Fibroblast of lung (primary cell): Measurements from ENCODE around the gene PRC1. TPM values are rescaled to one million over a fixed set of nuclear protein-coding genes. Genes with fewer than 3 reads are reported as not detected.

ENCODE experiments used
- DNase-seq, 2 donors: peaks; one replicate each; pipeline versions ENCODE4 v3.0.0 to v3.0.0-alpha.2; 2010; ENCODE audit warnings: low read depth in 2 of 2
- H2AFZ ChIP-seq: 2 replicates; pipeline ENCODE4 v1.5.1; 2012; ENCODE audit warnings: low read length, control low read depth, inconsistent platforms
- H3K27ac ChIP-seq: 2 replicates; pipeline ENCODE4 v1.5.1; 2011; ENCODE audit warnings: low read length, control low read depth; ENCODE audit not compliant: insufficient read depth
- H3K27me3 ChIP-seq: 2 replicates; pipeline ENCODE4 v1.5.1; 2011; ENCODE audit warnings: mild to moderate bottlenecking, low read length; ENCODE audit not compliant: control insufficient read depth, insufficient read depth
- H3K36me3 ChIP-seq: 2 replicates; pipeline ENCODE4 v1.5.1; 2011; ENCODE audit warnings: low read length; ENCODE audit not compliant: control insufficient read depth, insufficient read depth
- H3K4me1 ChIP-seq: 2 replicates; pipeline ENCODE4 v1.5.1; 2011; ENCODE audit warnings: low read length; ENCODE audit not compliant: control insufficient read depth, insufficient read depth; ENCODE audit errors: extremely low read depth
- H3K4me2 ChIP-seq: 2 replicates; pipeline ENCODE4 v1.5.1; 2011; ENCODE audit warnings: low read length, control low read depth; ENCODE audit not compliant: insufficient read depth; ENCODE audit errors: extremely low read depth
- H3K4me3 ChIP-seq, 4 experiments: fragments of 200-600 bp in 1 of 4; sonication (generic) in 1 of 4; replicated peaks in 1 of 4; 2 replicates each; pipeline ENCODE4 v1.5.1; 2011 to 2016; ENCODE audit warnings: low read length in 4 of 4, low read depth in 3 of 4, mild to moderate bottlenecking in 3 of 4, control low read depth in 2 of 4, inconsistent platforms in 1 of 4, mixed read lengths in 1 of 4; ENCODE audit not compliant: insufficient read depth in 1 of 4; ENCODE audit errors: control extremely low read depth in 1 of 4
- H3K79me2 ChIP-seq: 2 replicates; pipeline ENCODE4 v1.5.1; 2012; ENCODE audit warnings: mild to moderate bottlenecking, low read length, inconsistent platforms; ENCODE audit not compliant: control insufficient read depth, insufficient read depth
- H3K9ac ChIP-seq: 2 replicates; pipeline ENCODE4 v1.5.1; 2011; ENCODE audit warnings: mild to moderate bottlenecking, low read length, control low read depth; ENCODE audit not compliant: insufficient read depth
- H3K9me3 ChIP-seq: 2 replicates; pipeline ENCODE4 v1.5.1; 2012; ENCODE audit warnings: low read depth, low read length; ENCODE audit not compliant: control insufficient read depth, insufficient read depth
- H4K20me1 ChIP-seq: 2 replicates; pipeline ENCODE4 v1.5.1; 2011; ENCODE audit warnings: low read length; ENCODE audit not compliant: control insufficient read depth, insufficient read depth; ENCODE audit errors: extremely low read depth
- EZH2 ChIP-seq: IDR thresholded peaks from 2 replicates; pipeline ENCODE4 v1.5.1; 2012; ENCODE audit warnings: low read length, control low read depth, mild to moderate bottlenecking; ENCODE audit errors: missing control alignments
- polyA plus RNA-seq, 2 donors: library from polyadenylated mRNA; depleted of rRNA in 1 of 2; stranded (reverse) in 1 of 2; unstranded in 1 of 2; fragments of >200 nt; gene quantifications; 2 replicates each; pipeline ENCODE4 v1.2.1, GENCODE V29; 2011 to 2012; ENCODE audit warnings: missing spikeins in 1 of 2
- total RNA-seq: library from RNA; depleted of rRNA; stranded (reverse); fragments of >200 nt; gene quantifications from 2 replicates; pipeline ENCODE4 v1.2.1, GENCODE V29; 2014
- TF ChIP-seq, protein P1 (sequence below), 2 donors: IDR thresholded peaks in 1 of 2; conservative IDR thresholded peaks in 1 of 2; 1 replicate in 1 of 2; 2 replicates in 1 of 2; pipeline ENCODE4 v1.5.1; 2011 to 2012; ENCODE audit warnings: low read length in 2 of 2, control low read depth in 1 of 2, inconsistent platforms in 1 of 2, low read depth in 1 of 2, mild to moderate bottlenecking in 1 of 2

PRC1 gene
- total and polyA plus RNA-seq, 2 donors (not counting 1 experiment from before 2014, with no cell fraction given) = 57.8 to 60.5 TPM

DNA sequence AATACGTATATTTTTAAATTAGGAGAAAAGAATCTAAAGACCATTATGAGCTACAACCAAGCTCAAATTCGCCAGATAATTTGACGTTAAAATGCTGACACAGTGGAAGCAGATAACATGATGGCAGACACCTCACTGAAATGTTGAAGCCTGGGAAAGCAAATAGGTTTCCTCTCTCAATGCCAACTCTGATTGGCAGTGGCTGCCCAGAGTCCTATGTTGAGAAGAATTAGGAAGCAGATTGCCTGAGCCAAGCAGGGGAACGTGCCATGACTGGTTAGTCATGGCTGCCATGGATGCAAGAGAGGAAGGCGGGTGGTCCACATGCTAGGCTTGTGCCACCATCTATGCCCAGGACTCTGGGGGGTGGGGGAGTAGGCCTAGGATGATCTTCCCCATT, 56.1 kb downstream of the PRC1 start:
- Histone ChIP-seq H3K9ac (no peak overlapping the region), H3K9me3 (no peaks in the 10 kb centered on the region), H3K79me2 (peaks cover 17% of the 10 kb centered on the region), H3K4me2 (no peak overlapping the region), H3K4me3 (no peak overlapping the region), H3K27me3 (no peaks in the 10 kb centered on the region), H3K27ac (no peak overlapping the region), H3K4me1 (peaks cover 15% of the 10 kb centered on the region), H3K36me3 (peaks cover 22% of the 10 kb centered on the region), H2AFZ (no peak overlapping the region), H4K20me1 (no peaks in the 10 kb centered on the region)
- DNase-seq = no peak
- TF ChIP-seq, protein P1, sequence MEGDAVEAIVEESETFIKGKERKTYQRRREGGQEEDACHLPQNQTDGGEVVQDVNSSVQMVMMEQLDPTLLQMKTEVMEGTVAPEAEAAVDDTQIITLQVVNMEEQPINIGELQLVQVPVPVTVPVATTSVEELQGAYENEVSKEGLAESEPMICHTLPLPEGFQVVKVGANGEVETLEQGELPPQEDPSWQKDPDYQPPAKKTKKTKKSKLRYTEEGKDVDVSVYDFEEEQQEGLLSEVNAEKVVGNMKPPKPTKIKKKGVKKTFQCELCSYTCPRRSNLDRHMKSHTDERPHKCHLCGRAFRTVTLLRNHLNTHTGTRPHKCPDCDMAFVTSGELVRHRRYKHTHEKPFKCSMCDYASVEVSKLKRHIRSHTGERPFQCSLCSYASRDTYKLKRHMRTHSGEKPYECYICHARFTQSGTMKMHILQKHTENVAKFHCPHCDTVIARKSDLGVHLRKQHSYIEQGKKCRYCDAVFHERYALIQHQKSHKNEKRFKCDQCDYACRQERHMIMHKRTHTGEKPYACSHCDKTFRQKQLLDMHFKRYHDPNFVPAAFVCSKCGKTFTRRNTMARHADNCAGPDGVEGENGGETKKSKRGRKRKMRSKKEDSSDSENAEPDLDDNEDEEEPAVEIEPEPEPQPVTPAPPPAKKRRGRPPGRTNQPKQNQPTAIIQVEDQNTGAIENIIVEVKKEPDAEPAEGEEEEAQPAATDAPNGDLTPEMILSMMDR (conservative IDR thresholded peaks at IDR 0.05 in 1 of 2, IDR thresholded peaks at IDR 0.05 in 1 of 2; ENCODE audit: low read depth in 1 of 2, low read length in 2 of 2) = no peak
- TF ChIP-seq EZH2 = no peak

DNA sequence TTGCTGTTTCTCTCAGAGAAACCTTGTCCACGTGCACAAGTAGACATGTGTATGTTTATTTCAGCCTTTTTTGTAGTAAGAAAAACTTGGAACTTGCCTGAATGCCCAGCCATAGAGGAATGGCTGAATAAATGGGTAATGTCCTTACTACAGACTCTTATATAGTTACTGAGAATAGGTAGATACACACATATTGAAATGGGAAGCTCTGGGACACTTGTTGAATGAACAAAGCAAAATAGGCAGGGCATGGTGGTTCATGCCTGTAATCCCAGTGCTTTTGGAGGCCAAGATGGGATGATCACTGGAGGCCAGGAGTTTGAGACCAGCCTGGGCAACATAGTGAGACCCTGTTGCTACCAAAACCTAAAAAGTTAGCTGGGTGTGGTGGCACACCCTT, 57.5 kb downstream of the PRC1 start:
- no peak overlapping the region for H3K27ac ChIP-seq
- DNase-seq = no peak
- no peaks in the 10 kb centered on the region for H3K9me3 ChIP-seq
- H3K9ac ChIP-seq = no peak overlapping the region
- no peak overlapping the region for H2AFZ ChIP-seq
- H3K4me1 ChIP-seq = peaks cover 18% of the 10 kb centered on the region
- H4K20me1 ChIP-seq = no peaks in the 10 kb centered on the region
- no peak overlapping the region for H3K4me3 ChIP-seq
- H3K4me2 ChIP-seq = peak overlapping the region; percentile 93
- H3K79me2 ChIP-seq = peaks cover 17% of the 10 kb centered on the region
- H3K36me3 ChIP-seq = peaks cover 14% of the 10 kb centered on the region
- TF ChIP-seq, protein P1 (conservative IDR thresholded peaks at IDR 0.05 in 1 of 2, IDR thresholded peaks at IDR 0.05 in 1 of 2; ENCODE audit: low read depth in 1 of 2, low read length in 2 of 2) = no peak
- no peak for TF ChIP-seq EZH2
- no peaks in the 10 kb centered on the region for H3K27me3 ChIP-seq

DNA sequence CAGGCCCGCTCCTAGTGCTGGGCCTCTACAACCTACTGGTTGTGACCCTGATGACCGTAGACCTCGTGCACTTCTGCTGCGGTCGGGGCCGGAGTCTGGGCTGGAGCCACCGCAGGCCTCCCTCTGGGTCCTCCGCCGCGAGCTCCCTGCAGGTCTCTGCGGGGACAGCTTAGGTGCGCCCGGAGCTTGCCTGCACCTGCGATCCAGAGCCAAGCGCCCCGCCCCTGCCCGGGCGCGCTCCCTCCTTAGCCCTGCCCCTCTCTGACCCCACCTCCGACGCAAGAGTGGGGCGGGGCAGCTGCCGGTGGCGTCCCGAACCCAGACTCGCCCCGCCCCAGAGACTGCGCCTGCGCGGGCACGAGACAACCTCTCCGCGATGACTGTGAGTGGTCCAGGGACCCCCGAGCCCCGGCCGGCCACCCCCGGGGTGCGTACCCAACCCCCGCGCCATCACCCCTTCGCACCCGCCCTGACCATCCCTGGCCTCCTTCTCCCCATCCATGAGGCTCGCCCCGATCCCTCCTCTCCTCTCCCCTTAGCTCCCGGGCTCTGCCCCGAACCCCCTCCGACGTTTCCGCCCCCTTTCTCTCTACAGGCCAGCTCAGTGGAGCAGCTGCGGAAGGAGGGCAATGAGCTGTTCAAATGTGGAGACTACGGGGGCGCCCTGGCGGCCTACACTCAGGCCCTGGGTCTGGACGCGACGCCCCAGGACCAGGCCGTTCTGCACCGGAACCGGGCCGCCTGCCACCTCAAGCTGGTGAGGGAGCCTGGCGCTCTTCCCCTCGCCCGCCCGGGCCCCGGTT, 59.2 kb downstream of the PRC1 start, which contains the start of gene UNC45A:
Gene UNC45A, plus strand, starts transcription at position 337 of the 803 bp plus-strand sequence. Its CDS starts 40 bp downstream, at position 377.
- H3K27ac ChIP-seq = peak within 1 kb of the TSS; percentile 75
- H2AFZ ChIP-seq = peak within 1 kb of the TSS; percentile 77
- peaks cover 17% of the 10 kb centered on the region for H3K79me2 ChIP-seq
- H3K9ac ChIP-seq = peak within 1 kb of the TSS; percentile 80
- H3K9me3 ChIP-seq = no peaks in the 10 kb centered on the region
- H3K4me1 ChIP-seq = peaks cover 21% of the 10 kb centered on the region
- H4K20me1 ChIP-seq = no peaks in the 10 kb centered on the region
- TF ChIP-seq EZH2 = no peak
- TF ChIP-seq, protein P1 (conservative IDR thresholded peaks at IDR 0.05 in 1 of 2, IDR thresholded peaks at IDR 0.05 in 1 of 2; ENCODE audit: low read depth in 1 of 2, low read length in 2 of 2) = peak; percentile 3 to 5
- H3K36me3 ChIP-seq = peaks cover 5% of the 10 kb centered on the region
- H3K27me3 ChIP-seq = no peaks in the 10 kb centered on the region
- DNase-seq = peak; percentile 79 to 81
- peak within 1 kb of the TSS; percentile 93 for H3K4me2 ChIP-seq
- H3K4me3 ChIP-seq = peak within 1 kb of the TSS; percentile 76 to 89 (median 78)
